Hematopoietic multipotent progenitor cell treated with erythropoietin and hydrocortisone succinate and interleukin-3 and kit ligand, for 8 days (in vitro differentiated cells): ENCODE data around the gene LILRA5.
A peak's percentile ranks its signal among the peaks of the same experiment; 100 is the strongest.
"Not testable (repeated sequence)": the region's sequence is repeated elsewhere in the genome, so short reads cannot be mapped to it uniquely, and the experiment has no call there.

ENCODE experiments used
- DNase-seq: peaks from one replicate; pipeline ENCODE4 v3.0.0-alpha.2; 2015

LILRA5 gene

GRCh38 chr19:54333586-54334298, 20.8 kb upstream of the LILRA5 start:
- no peak for DNase-seq

DNA sequence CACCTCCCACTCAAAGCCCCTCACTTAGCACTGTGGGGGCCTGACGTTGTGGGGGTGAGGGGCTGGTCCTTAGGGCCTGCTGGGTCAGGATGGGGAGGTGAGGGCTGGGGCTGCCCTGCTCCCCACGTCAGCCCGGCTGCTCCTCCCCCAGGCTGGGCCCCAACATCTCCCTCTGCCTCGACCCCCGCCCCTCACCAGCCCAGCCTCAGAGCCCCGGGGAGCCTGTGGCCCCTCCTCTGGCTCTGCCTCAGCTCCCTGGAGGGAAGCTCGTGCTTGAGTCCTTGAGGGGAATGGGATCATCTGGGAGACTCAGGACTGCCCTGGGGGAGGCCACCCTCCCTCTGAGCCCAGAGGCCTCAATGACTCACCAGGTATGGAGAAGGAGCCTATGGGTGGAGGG, 19.2 kb upstream of the LILRA5 start:
- no peak for DNase-seq

DNA sequence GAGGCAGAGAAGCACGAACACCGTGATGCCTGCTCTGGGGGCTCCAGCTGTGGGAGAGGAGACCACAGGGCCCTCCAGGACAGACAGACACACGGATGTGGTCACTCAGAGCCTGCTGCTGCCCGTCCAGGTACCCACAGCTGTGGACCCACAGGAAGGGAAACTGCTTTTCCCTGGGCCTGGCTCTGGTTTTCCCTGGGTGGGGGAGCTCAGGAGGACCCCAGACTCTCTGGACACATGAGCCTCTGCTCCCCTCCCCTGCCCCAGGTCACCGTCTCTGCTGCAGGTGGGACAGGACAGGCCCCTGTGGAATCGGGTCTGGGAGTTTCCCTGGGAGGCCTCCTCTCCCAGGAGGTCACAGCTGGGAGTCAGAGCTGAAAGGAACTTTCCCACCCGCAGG, 18.7 kb upstream of the LILRA5 start:
- DNase-seq, result no peak

DNA sequence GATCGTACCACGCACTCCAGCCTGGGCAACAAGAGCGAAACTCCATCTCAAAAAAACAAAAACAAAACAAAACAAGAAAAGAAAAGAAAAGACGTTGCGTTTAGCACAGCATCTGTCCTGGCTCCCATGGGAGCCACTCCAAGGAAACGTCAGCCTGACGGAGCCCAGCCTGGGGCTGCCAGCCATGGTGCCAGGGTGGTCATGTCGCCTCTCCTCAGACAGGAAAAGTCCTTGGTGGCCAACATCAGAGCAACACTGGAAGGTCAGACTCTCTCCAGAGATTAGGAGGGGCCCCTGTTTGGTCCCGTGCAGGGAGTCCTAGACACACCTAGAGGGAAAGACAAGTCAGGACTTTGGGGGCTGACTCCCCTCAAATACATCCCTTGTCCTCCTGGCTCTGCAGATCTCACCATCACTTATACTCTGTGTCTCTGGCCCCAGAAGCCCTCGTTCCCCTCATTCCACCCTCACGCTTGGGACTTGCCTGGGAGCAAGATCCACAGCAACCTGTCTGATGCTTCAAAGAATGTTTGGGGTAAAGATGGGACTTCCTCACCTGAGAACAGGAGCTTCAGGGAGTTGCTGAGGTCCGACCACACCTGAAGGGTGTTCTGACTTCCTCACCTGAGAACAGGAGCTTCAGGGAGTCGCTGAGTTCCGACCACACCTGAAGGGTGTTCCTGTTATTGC, 16.7 kb upstream of the LILRA5 start:
- no peak for DNase-seq

- DNase-seq, result not testable (repeated sequence)
Observed at GRCh38 chr19:54328781-54329180, 15.8 kb upstream of the LILRA5 start.

- DNase-seq, result no peak
Observed at GRCh38 chr19:54325631-54326030, 12.7 kb upstream of the LILRA5 start.

DNA sequence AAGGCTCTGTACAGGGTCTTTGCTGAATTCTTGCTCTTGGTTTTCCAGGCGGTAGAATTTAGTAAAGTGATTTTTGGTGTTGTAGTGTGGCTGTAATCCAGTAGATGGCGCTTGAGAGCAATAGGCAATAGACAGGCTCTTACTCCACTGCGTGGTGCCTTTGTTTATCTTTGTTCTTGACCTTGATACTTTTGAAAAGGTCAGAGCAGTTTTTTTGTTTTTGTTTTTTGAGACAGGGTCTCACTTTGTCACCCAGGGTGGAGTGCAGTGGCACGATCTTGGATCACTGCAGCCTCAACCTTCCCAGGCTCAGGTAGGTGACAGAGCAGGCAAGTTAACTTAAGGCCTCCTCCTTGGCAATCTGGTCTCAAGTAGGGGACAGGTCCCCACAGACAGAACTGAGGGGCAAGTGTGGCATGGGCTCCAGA, 12.2 kb upstream of the LILRA5 start:
- peak; percentile 61 for DNase-seq

GRCh38 chr19:54324071-54324470, 11.1 kb upstream of the LILRA5 start:
- no peak for DNase-seq

GRCh38 chr19:54322934-54323333, 10.0 kb upstream of the LILRA5 start:
- DNase-seq, result not testable (repeated sequence)

DNA sequence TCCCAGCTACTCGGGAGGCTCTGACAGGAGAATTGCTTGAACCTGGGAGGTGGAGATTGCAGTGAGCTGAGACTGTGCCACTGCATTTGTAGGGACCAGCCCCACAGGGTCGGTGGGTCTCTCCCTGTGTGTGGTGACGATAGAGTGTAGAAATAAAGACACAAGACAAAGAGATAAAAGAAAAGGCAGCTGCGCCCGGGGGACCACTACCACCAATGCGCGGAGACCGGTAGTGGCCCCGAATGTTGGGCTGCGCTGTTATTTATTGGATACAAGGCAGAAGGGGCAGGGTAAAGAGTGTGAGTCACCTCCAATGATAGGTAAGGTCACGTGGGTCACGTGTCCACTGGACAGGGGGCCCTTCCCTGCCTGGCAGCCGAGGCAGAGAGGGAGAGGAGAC, 9.3 kb upstream of the LILRA5 start:
- DNase-seq, result not testable (repeated sequence)

DNA sequence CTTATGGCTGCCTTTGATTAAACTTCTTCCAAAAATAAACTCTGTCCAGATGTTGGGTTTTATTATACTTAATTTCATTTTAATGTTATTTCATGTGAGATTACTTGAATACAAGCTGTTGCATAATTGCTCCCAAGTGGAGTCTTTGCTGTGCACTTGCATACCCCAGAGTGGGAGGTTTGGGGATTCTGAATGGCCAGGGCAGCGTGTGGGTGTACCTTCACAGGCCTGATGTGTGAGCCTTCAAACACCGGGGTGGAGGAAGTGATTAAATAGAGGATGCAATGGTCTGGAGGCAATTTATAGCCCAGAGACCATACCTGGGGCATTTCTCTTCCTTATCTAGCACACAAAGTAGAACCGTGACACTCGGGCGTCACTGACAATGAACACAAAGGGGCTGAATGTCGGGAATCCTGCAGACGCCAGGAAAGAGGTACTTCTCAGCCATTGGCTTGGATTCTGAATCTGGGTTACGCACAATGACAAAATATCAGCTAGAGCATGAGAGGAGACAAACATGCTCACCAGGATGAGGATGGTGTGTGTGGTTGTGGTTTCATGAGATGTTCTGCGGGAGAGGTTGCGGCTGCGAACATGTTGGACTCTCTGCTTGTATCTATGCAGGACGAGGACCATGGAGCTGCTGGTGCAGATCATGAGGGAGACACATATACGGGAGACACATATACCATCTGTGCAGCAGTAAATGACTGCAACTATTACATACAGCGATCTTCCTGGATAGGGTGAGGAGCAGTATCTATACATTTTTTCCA, 7.1 kb upstream of the LILRA5 start:
- DNase-seq, result no peak

DNA sequence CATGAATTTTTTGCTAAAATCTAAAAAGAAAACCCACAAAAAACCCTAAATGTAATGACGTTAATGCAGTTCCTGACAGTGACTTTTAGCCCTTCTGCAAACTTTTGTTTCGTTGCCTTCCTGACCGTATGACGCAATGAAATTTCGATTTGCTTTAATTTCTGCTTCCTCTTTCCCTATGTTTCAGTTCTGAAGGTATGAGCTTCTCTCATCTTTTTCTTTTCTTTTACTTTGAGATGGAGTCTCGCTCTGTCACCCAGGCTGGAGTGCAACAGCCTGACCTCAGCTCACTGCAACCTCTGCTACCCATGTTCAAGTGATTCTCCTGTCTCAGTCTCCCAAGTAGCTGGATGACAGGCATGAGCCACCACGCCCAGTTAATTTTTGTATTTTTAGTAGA, 6.1 kb upstream of the LILRA5 start:
- no peak for DNase-seq

- no peak for DNase-seq
Observed at GRCh38 chr19:54317965-54318240, 4.9 kb upstream of the LILRA5 start.

- DNase-seq, result no peak
Observed at GRCh38 chr19:54317108-54317964, 4.4 kb upstream of the LILRA5 start.

DNA sequence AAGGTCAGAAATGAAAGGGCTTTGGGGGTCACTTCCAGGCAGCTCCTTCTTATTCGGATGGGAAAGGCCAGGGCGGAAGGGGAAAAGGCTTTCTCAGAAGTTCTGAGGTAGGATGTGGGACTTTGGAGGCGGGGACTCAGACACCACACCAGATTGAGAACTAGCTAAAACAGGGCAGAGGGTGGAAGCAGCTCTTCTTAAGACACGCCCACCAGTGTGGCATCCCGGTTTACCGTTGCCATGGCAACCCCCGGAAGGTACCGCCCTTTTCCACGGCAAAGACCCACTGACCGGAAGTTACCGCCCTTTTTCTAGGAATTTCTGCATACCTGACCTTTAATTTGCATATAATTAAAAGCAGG, 3.8 kb upstream of the LILRA5 start:
- no peak for DNase-seq

DNA sequence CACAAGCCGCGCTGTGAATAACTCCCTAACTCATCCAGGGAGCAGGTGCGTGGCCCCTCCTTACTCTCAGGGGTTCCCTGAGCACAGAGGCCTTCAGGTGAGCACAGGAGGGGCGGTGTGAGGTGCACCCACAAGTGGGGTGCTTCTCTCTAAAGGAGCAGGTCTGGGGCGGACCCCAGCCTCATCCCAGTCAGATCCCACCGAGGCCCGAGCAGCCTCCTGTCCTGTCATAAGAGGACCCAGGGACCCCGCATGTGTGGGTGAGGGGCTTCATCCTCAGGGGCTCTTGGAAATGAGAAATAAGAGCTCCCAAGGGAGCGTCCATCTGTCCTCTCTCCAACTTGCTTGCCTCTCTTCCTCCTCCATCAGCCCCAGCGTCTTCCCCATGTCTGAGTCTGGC, 3.0 kb upstream of the LILRA5 start:
- no peak for DNase-seq

GRCh38 chr19:54312011-54312410, 955 bp downstream of the LILRA5 start:
- no peak for DNase-seq

- no peak for DNase-seq
Observed at GRCh38 chr19:54311486-54311885, 1.5 kb downstream of the LILRA5 start.

DNA sequence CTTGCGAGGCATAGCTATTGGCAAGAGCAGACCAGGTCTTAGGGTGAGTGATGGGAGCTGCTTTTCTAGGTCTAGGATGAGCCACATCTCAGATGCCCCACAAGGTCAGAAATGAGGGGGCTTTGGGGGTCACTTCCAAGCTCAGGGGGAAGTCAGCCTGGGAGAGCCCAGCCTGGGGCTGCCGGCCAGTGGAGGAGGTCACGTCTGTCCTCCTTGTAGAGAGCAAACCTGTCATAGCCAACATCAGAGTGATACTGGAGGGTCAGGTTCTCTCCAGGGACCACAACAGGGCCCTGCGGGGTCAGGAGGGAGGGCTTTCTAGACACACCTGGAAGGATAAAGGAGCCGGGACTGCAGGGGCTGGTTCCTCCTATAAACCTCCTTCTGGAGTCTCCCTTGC, 2.4 kb downstream of the LILRA5 start:
- no peak for DNase-seq

GRCh38 chr19:54309811-54310210, 3.2 kb downstream of the LILRA5 start:
- DNase-seq, result no peak

DNA sequence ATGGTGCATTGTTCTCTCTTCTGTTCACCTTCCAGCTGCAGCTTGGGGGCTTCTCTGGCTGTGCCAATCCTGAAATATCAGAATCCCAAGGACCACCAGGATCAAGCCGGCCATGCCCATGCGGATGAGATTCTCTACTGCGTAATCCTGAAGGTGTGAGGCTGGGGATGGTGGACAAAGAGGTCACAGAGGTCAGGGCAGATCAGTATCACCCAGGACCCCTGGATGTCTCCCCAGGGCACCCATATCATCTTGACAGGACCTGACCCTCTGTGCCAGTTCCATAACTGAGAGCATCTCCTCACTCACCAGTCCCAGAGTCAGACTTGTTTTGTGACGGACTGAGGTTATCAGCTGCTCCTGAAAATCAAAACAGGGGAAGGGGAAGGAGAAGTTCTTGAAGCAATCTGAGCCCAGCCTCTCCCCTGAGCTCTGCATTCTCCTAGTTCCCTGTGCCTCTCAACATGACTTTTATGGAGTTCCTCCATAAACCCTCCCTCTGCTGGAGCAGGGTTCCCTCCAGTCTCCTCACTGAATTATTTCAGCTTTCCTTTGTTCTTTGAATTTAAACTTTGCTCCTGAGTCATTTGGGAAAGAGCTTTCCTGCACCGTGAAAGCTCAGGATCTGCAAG, 5.5 kb downstream of the LILRA5 start:
- no peak for DNase-seq

DNA sequence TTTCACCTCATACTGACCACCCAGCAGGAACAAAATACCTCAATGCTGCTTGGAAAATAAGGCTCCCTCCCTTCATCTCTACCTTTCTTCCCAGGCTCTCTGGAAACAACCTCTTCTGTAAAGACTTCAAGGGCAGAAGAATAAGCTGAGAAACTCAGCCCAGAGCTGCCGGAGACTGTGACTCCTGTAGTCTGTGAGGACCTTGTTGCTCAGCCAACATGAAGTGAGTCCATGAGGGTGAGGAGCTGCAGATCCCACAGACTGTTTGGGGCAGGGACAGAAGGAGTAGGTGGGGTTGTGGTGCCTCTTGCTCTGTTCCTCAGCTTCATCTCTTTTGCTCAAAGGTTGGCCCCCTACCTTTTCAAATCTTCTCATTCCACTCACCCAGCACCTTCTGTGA, 7.8 kb downstream of the LILRA5 start:
- no peak for DNase-seq

- DNase-seq, result no peak
Observed at GRCh38 chr19:54302257-54302656, 10.7 kb downstream of the LILRA5 start.
